Mesenchymal stem cell (in vitro differentiated cells and primary cell): ENCODE data around the gene CENPI.
A peak's percentile ranks its signal among the peaks of the same experiment; 100 is the strongest.

Experiments used
- DNase-seq: peaks from one replicate; pipeline ENCODE4 v3.0.0-alpha.2; 2013
- H2AFZ ChIP-seq: one replicate; pipeline ENCODE4 v1.6.1; 2013; ENCODE audit warnings: low read depth, mild to moderate bottlenecking, control low read depth, inconsistent platforms, low read length, moderate library complexity
- H2AK5ac ChIP-seq: 2 replicates; pipeline ENCODE4 v1.6.1; 2013; ENCODE audit warnings: low read length, moderate library complexity, mild to moderate bottlenecking, inconsistent platforms; ENCODE audit not compliant: severe bottlenecking
- H2BK120ac ChIP-seq: one replicate; pipeline ENCODE4 v1.6.1; 2013; ENCODE audit warnings: low read depth, mild to moderate bottlenecking, inconsistent platforms, low read length, moderate library complexity
- H2BK12ac ChIP-seq, 2 experiments: one replicate each; pipeline ENCODE4 v1.6.1; 2013; ENCODE audit warnings: inconsistent platforms in 2 of 2, low read length in 2 of 2, mild to moderate bottlenecking in 2 of 2, moderate library complexity in 2 of 2, control low read depth in 1 of 2
- H2BK15ac ChIP-seq: one replicate; pipeline ENCODE4 v1.6.1; 2013; ENCODE audit warnings: mild to moderate bottlenecking, low read depth, inconsistent platforms; ENCODE audit not compliant: poor library complexity, severe bottlenecking
- H2BK5ac ChIP-seq: 2 replicates; pipeline ENCODE4 v1.6.1; 2013; ENCODE audit warnings: low read depth, mild to moderate bottlenecking, low read length, control low read depth, inconsistent platforms; ENCODE audit not compliant: poor library complexity, severe bottlenecking
- H3K14ac ChIP-seq, 2 experiments: one replicate each; pipeline ENCODE4 v1.6.1; 2013; ENCODE audit warnings: inconsistent platforms in 2 of 2, low read length in 2 of 2, control low read depth in 1 of 2, mild to moderate bottlenecking in 1 of 2, moderate library complexity in 1 of 2
- H3K18ac ChIP-seq, 2 experiments: one replicate each; pipeline ENCODE4 v1.6.1; 2013; ENCODE audit warnings: inconsistent platforms in 2 of 2, low read length in 2 of 2, control low read depth in 1 of 2, low read depth in 1 of 2, mild to moderate bottlenecking in 1 of 2
- H3K23ac ChIP-seq, 2 experiments: one replicate each; pipeline ENCODE4 v1.6.1; 2013; ENCODE audit warnings: inconsistent platforms in 2 of 2, low read length in 2 of 2, mild to moderate bottlenecking in 2 of 2, moderate library complexity in 2 of 2, control low read depth in 1 of 2
- H3K27ac ChIP-seq: 2 replicates; pipeline ENCODE4 v1.5.1; 2013; ENCODE audit warnings: mild to moderate bottlenecking, moderate library complexity, low read length, control low read depth, inconsistent platforms; ENCODE audit not compliant: poor library complexity, severe bottlenecking
- H3K27me3 ChIP-seq, 2 experiments: 2 replicates each; pipeline versions ENCODE4 v1.6.1 to v1.7.0; 2013; ENCODE audit warnings: low read length in 2 of 2, mild to moderate bottlenecking in 2 of 2, moderate library complexity in 2 of 2, control low read depth in 1 of 2, inconsistent platforms in 1 of 2; ENCODE audit not compliant: control insufficient read depth in 1 of 2, insufficient read depth in 1 of 2
- H3K36me3 ChIP-seq, 2 experiments: 2 replicates each; pipeline versions ENCODE4 v1.6.1 to v1.7.0; 2013; ENCODE audit warnings: low read length in 2 of 2, control low read depth in 1 of 2, inconsistent platforms in 1 of 2, low read depth in 1 of 2, mild to moderate bottlenecking in 1 of 2; ENCODE audit not compliant: insufficient read depth in 2 of 2, control insufficient read depth in 1 of 2
- H3K4ac ChIP-seq, 2 experiments: one replicate each; pipeline ENCODE4 v1.6.1; 2013; ENCODE audit warnings: inconsistent platforms in 2 of 2, low read length in 2 of 2, mild to moderate bottlenecking in 2 of 2, moderate library complexity in 2 of 2, control low read depth in 1 of 2, low read depth in 1 of 2
- H3K4me1 ChIP-seq: 2 replicates; pipeline ENCODE4 v1.6.1; 2013; ENCODE audit warnings: low read depth, low read length, control low read depth; ENCODE audit not compliant: control insufficient read depth, insufficient read depth
- H3K4me2 ChIP-seq: 2 replicates; pipeline ENCODE4 v1.6.1; 2013; ENCODE audit warnings: low read length, mild to moderate bottlenecking, inconsistent platforms; ENCODE audit not compliant: poor library complexity, severe bottlenecking
- H3K4me3 ChIP-seq, 2 experiments: 2 replicates each; pipeline versions ENCODE4 v1.5.1 to v1.7.0; 2013; ENCODE audit warnings: low read length in 2 of 2, mild to moderate bottlenecking in 2 of 2, control low read depth in 1 of 2, low read depth in 1 of 2; ENCODE audit not compliant: insufficient read depth in 1 of 2
- H3K79me1 ChIP-seq: replicated peaks from 2 replicates; pipeline ENCODE4 v1.6.1; 2013; ENCODE audit warnings: mild to moderate bottlenecking, control low read depth, low read length, inconsistent platforms; ENCODE audit not compliant: poor library complexity, severe bottlenecking
- H3K9ac ChIP-seq: 2 replicates; pipeline ENCODE4 v1.7.0; 2013; ENCODE audit warnings: mild to moderate bottlenecking, low read length, moderate library complexity
- H3K9me3 ChIP-seq: 2 replicates; pipeline ENCODE4 v1.7.0; 2013; ENCODE audit warnings: mild to moderate bottlenecking, low read length; ENCODE audit not compliant: control insufficient read depth
- H4K8ac ChIP-seq: one replicate; pipeline ENCODE4 v1.6.1; 2013; ENCODE audit warnings: inconsistent platforms, mild to moderate bottlenecking, low read length, moderate library complexity
- H4K91ac ChIP-seq: one replicate; pipeline ENCODE4 v1.6.1; 2013; ENCODE audit warnings: mild to moderate bottlenecking, low read length, inconsistent platforms
- WGBS: methylation state at CpG from one replicate; pipeline ENCODE4 v1.1.7; 2013; ENCODE audit warnings: mixed read lengths; 5-methylcytosine and 5-hydroxymethylcytosine counted together

CENPI gene

GRCh38 chrX:101091817-101092216 is 6.2 kb upstream of the CENPI start:
- Histone ChIP-seq H3K4me2 (no peak overlapping the region), H3K4me1 (no peaks in the 10 kb centered on the region), H3K27ac (no peak overlapping the region), H2AFZ (no peak overlapping the region), H2BK120ac (no peak overlapping the region), H3K4ac (no peak overlapping the region), H3K9ac (no peak overlapping the region), H3K9me3 (no peaks in the 10 kb centered on the region), H4K8ac (no peak overlapping the region), H3K4me3 (no peak overlapping the region), H2BK12ac (no peak overlapping the region), H3K36me3 (no peaks in the 10 kb centered on the region), H3K27me3 (no peaks in the 10 kb centered on the region), H3K14ac (no peak overlapping the region), H3K23ac (no peak overlapping the region), H2BK15ac (no peak overlapping the region), H3K18ac (no peak overlapping the region), H3K79me1 (no peaks in the 10 kb centered on the region), H2BK5ac (no peak overlapping the region), H4K91ac (no peak overlapping the region), H2AK5ac (no peak overlapping the region)
- WGBS: 100% methylated on average over 1 of the region's 1 CpG
- DNase-seq: no peak

DNA sequence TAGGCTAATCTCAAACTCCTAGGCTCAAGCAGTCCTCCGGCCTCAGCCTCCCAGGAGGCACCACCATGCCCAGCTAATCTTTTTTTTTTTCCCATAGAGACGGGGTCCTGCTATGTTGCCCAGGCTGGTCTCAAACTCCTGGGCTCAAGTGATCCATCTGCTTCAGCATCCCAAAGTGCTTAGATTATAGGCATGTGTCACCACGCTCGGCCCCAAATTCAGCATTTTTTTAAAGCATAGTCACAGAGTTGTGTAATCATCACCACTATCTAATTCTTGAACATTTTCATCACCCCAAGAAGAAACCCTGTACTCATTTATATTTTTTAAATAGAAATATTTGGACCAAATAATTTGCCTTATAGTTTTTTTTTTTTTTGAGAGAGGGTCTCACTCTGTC is 10.3 kb downstream of the CENPI start:
- no peak overlapping the region for H2BK12ac ChIP-seq
- H3K9me3 ChIP-seq: no peaks in the 10 kb centered on the region
- no peak overlapping the region for H2BK120ac ChIP-seq
- no peaks in the 10 kb centered on the region for H3K27me3 ChIP-seq
- H3K18ac ChIP-seq: no peak overlapping the region
- H2BK5ac ChIP-seq: no peak overlapping the region
- H3K36me3 ChIP-seq: no peaks in the 10 kb centered on the region
- H2AFZ ChIP-seq: no peak overlapping the region
- H4K91ac ChIP-seq: no peak overlapping the region
- WGBS: 69% methylated on average over 2 of the region's 4 CpGs
- no peak overlapping the region for H3K23ac ChIP-seq
- no peaks in the 10 kb centered on the region for H3K79me1 ChIP-seq
- no peak overlapping the region for H2AK5ac ChIP-seq
- no peak overlapping the region for H3K4me3 ChIP-seq
- H3K14ac ChIP-seq: no peak overlapping the region
- no peak overlapping the region for H4K8ac ChIP-seq
- no peak overlapping the region for H3K9ac ChIP-seq
- no peak overlapping the region for H3K4ac ChIP-seq
- no peak overlapping the region for H3K27ac ChIP-seq
- peak; percentile 40 for DNase-seq
- no peaks in the 10 kb centered on the region for H3K4me1 ChIP-seq
- no peak overlapping the region for H2BK15ac ChIP-seq
- no peak overlapping the region for H3K4me2 ChIP-seq

GRCh38 chrX:101117701-101118100 is 19.7 kb downstream of the CENPI start:
- 96% methylated on average over 1 of the region's 3 CpGs for WGBS
- Histone ChIP-seq H3K4ac (no peak overlapping the region), H3K14ac (no peak overlapping the region), H2BK15ac (no peak overlapping the region), H2AK5ac (no peak overlapping the region), H3K4me1 (no peaks in the 10 kb centered on the region), H3K9ac (peak overlapping the region; percentile 72), H4K91ac (no peak overlapping the region), H3K18ac (no peak overlapping the region), H3K79me1 (no peaks in the 10 kb centered on the region), H3K23ac (no peak overlapping the region), H2BK12ac (no peak overlapping the region), H3K9me3 (no peaks in the 10 kb centered on the region), H3K27ac (no peak overlapping the region), H3K36me3 (peaks cover 0 to 3% of the 10 kb centered on the region in 2 experiments), H2AFZ (no peak overlapping the region), H4K8ac (no peak overlapping the region), H3K27me3 (no peaks in the 10 kb centered on the region), H3K4me2 (no peak overlapping the region), H2BK5ac (no peak overlapping the region), H3K4me3 (peak overlapping the region in 1 of 2 experiments; percentile 53), H2BK120ac (no peak overlapping the region)
- no peak for DNase-seq

- H2AFZ ChIP-seq: no peak overlapping the region
- H2BK120ac ChIP-seq: no peak overlapping the region
- no peak overlapping the region for H2AK5ac ChIP-seq
- no peak overlapping the region for H3K4me2 ChIP-seq
- H2BK12ac ChIP-seq: no peak overlapping the region
- H3K27ac ChIP-seq: no peak overlapping the region
- no peak overlapping the region for H2BK15ac ChIP-seq
- H3K23ac ChIP-seq: no peak overlapping the region
- DNase-seq: no peak
- no peaks in the 10 kb centered on the region for H3K9me3 ChIP-seq
- no peaks in the 10 kb centered on the region for H3K79me1 ChIP-seq
- no peaks in the 10 kb centered on the region for H3K36me3 ChIP-seq
- no peaks in the 10 kb centered on the region for H3K4me1 ChIP-seq
- H4K91ac ChIP-seq: no peak overlapping the region
- no peak overlapping the region for H3K14ac ChIP-seq
- H3K4me3 ChIP-seq: no peak overlapping the region
- no peak overlapping the region for H3K4ac ChIP-seq
- no CpG with 5 or more reads among the region's 2 CpGs for WGBS
- H3K18ac ChIP-seq: no peak overlapping the region
- no peaks in the 10 kb centered on the region for H3K27me3 ChIP-seq
- no peak overlapping the region for H4K8ac ChIP-seq
- no peak overlapping the region for H2BK5ac ChIP-seq
- H3K9ac ChIP-seq: no peak overlapping the region
Measured at GRCh38 chrX:101136235-101136634, 38.2 kb downstream of the CENPI start.
